ENCODE measurements around the gene PKN1. TPM values are rescaled to one million over a fixed set of nuclear protein-coding genes. Genes with fewer than 3 reads are reported as not detected.
"Not testable (repeated sequence)": the region's sequence is repeated elsewhere in the genome, so short reads cannot be mapped to it uniquely, and the experiment has no call there.

Gene PKN1
- polyA plus RNA-seq, 1 donor from 2014 or later = 52.6 TPM

- no peaks in the 10 kb centered on the region for H3K27me3 Mint-ChIP-seq
- H3K36me3 Mint-ChIP-seq = peaks cover 9% of the 10 kb centered on the region
- H3K4me1 Mint-ChIP-seq = peaks cover 0 to 4% (median 3%) of the 10 kb centered on the region in 3 donors
- H3K4me3 Mint-ChIP-seq = no peak overlapping the region
- peak overlapping the region in 1 of 3 donors; percentile 47 for H3K27ac Mint-ChIP-seq
- H3K9me3 Mint-ChIP-seq = no peaks in the 10 kb centered on the region
Measured at GRCh38 chr19:14450168-14450874, 17.2 kb downstream of the PKN1 start.

GRCh38 chr19:14450876-14451275 lies 17.8 kb downstream of the PKN1 start:
- H3K4me1 Mint-ChIP-seq = peaks cover 0 to 4% (median 3%) of the 10 kb centered on the region in 3 donors
- H3K27me3 Mint-ChIP-seq = no peaks in the 10 kb centered on the region
- H3K4me3 Mint-ChIP-seq = no peak overlapping the region
- peak overlapping the region in 1 of 3 donors; percentile 47 for H3K27ac Mint-ChIP-seq
- H3K36me3 Mint-ChIP-seq = peaks cover 8% of the 10 kb centered on the region
- H3K9me3 Mint-ChIP-seq = no peaks in the 10 kb centered on the region

GRCh38 chr19:14452303-14452702 lies 19.2 kb downstream of the PKN1 start:
- not testable (repeated sequence) for H3K27me3 Mint-ChIP-seq

GRCh38 chr19:14459703-14460102 lies 26.6 kb downstream of the PKN1 start:
- H3K27me3 Mint-ChIP-seq = no peaks in the 10 kb centered on the region
- H3K4me1 Mint-ChIP-seq = no peaks in the 10 kb centered on the region
- no peaks in the 10 kb centered on the region for H3K9me3 Mint-ChIP-seq
- no peak overlapping the region for H3K4me3 Mint-ChIP-seq
- peaks cover 4% of the 10 kb centered on the region for H3K36me3 Mint-ChIP-seq
- peak overlapping the region in 1 of 3 donors; percentile 63 for H3K27ac Mint-ChIP-seq

More at GRCh38 chr19:14452303-14452702, 19.2 kb downstream of the PKN1 start:
- H3K27ac Mint-ChIP-seq, H3K9me3 Mint-ChIP-seq, H3K4me3 Mint-ChIP-seq, H3K36me3 Mint-ChIP-seq, H3K4me1 Mint-ChIP-seq: not testable (repeated sequence)

GRCh38 chr19:14460935-14461334 lies 27.8 kb downstream of the PKN1 start:
- Mint-ChIP-seq H3K27ac (peak overlapping the region in 1 of 3 donors; percentile 62), H3K36me3 (peaks cover 4% of the 10 kb centered on the region), H3K4me1 (no peaks in the 10 kb centered on the region), H3K27me3 (no peaks in the 10 kb centered on the region), H3K9me3 (no peaks in the 10 kb centered on the region), H3K4me3 (no peak overlapping the region)

- not testable (repeated sequence) for H3K27me3 Mint-ChIP-seq, H3K9me3 Mint-ChIP-seq
Measured at GRCh38 chr19:14462401-14462800, 29.3 kb downstream of the PKN1 start.

GRCh38 chr19:14463747-14464146 lies 30.6 kb downstream of the PKN1 start:
- Mint-ChIP-seq H3K27ac (no peak overlapping the region), H3K36me3 (peaks cover 5% of the 10 kb centered on the region)

More at GRCh38 chr19:14462401-14462800, 29.3 kb downstream of the PKN1 start:
- not testable (repeated sequence) for H3K4me1 Mint-ChIP-seq, H3K27ac Mint-ChIP-seq, H3K4me3 Mint-ChIP-seq, H3K36me3 Mint-ChIP-seq

GRCh38 chr19:14467391-14467790 lies 34.3 kb downstream of the PKN1 start:
- Mint-ChIP-seq H3K9me3 (no peaks in the 10 kb centered on the region), H3K36me3 (peaks cover 1% of the 10 kb centered on the region), H3K27ac (no peak overlapping the region), H3K4me3 (no peak overlapping the region), H3K4me1 (peaks cover 0 to 1% (median 0%) of the 10 kb centered on the region in 3 donors), H3K27me3 (no peaks in the 10 kb centered on the region)

More at GRCh38 chr19:14463747-14464146, 30.6 kb downstream of the PKN1 start:
- peak overlapping the region in 1 of 4 donors; percentile 33 for H3K4me3 Mint-ChIP-seq
- no peaks in the 10 kb centered on the region for H3K27me3 Mint-ChIP-seq
- H3K4me1 Mint-ChIP-seq = no peaks in the 10 kb centered on the region
- H3K9me3 Mint-ChIP-seq = no peaks in the 10 kb centered on the region

GRCh38 chr19:14467816-14468215 lies 34.7 kb downstream of the PKN1 start:
- H3K27ac Mint-ChIP-seq = peak overlapping the region in 1 of 3 donors; percentile 18
- H3K27me3 Mint-ChIP-seq = peaks cover 3% of the 10 kb centered on the region

GRCh38 chr19:14470031-14470876 lies 37.1 kb downstream of the PKN1 start:
- peaks cover 0 to 9% (median 7%) of the 10 kb centered on the region in 3 donors for H3K4me1 Mint-ChIP-seq
- no peak overlapping the region for H3K27ac Mint-ChIP-seq
- no peaks in the 10 kb centered on the region for H3K9me3 Mint-ChIP-seq
- peaks cover 1% of the 10 kb centered on the region for H3K36me3 Mint-ChIP-seq
- no peak overlapping the region for H3K4me3 Mint-ChIP-seq
- H3K27me3 Mint-ChIP-seq = peaks cover 17% of the 10 kb centered on the region

More at GRCh38 chr19:14467816-14468215, 34.7 kb downstream of the PKN1 start:
- Mint-ChIP-seq H3K36me3 (peaks cover 1% of the 10 kb centered on the region), H3K4me1 (peaks cover 0 to 2% (median 0%) of the 10 kb centered on the region in 3 donors), H3K4me3 (peak overlapping the region in 1 of 4 donors; percentile 12), H3K9me3 (no peaks in the 10 kb centered on the region)

GRCh38 chr19:14471436-14472187 lies 38.5 kb downstream of the PKN1 start:
- peaks cover 3% of the 10 kb centered on the region for H3K36me3 Mint-ChIP-seq
- peak overlapping the region in 1 of 4 donors; percentile 41 for H3K4me3 Mint-ChIP-seq
- H3K9me3 Mint-ChIP-seq = no peaks in the 10 kb centered on the region
- peaks cover 0 to 14% (median 7%) of the 10 kb centered on the region in 3 donors for H3K4me1 Mint-ChIP-seq
- H3K27ac Mint-ChIP-seq = peak overlapping the region in 1 of 3 donors; percentile 39
- peaks cover 24% of the 10 kb centered on the region for H3K27me3 Mint-ChIP-seq

- peaks cover 24% of the 10 kb centered on the region for H3K27me3 Mint-ChIP-seq
- peaks cover 3% of the 10 kb centered on the region for H3K36me3 Mint-ChIP-seq
- H3K9me3 Mint-ChIP-seq = no peaks in the 10 kb centered on the region
- H3K27ac Mint-ChIP-seq = peak overlapping the region in 1 of 3 donors; percentile 39
- H3K4me3 Mint-ChIP-seq = peak overlapping the region in 2 of 4 donors; percentile 12 to 41
- peaks cover 0 to 14% (median 7%) of the 10 kb centered on the region in 3 donors for H3K4me1 Mint-ChIP-seq
Measured at GRCh38 chr19:14472202-14472938, 39.3 kb downstream of the PKN1 start.

GRCh38 chr19:14473073-14473977 lies 40.2 kb downstream of the PKN1 start:
- H3K36me3 Mint-ChIP-seq = peaks cover 3% of the 10 kb centered on the region
- peaks cover 24% of the 10 kb centered on the region for H3K27me3 Mint-ChIP-seq
- no peaks in the 10 kb centered on the region for H3K9me3 Mint-ChIP-seq
- H3K4me3 Mint-ChIP-seq = peak overlapping the region in 2 of 4 donors; percentile 74 to 79
- peak overlapping the region in 1 of 3 donors; percentile 78 for H3K27ac Mint-ChIP-seq
- H3K4me1 Mint-ChIP-seq = peaks cover 0 to 14% (median 7%) of the 10 kb centered on the region in 3 donors

Measured in IgD-negative memory B cell (primary cell).